ENCODE results near the gene GRID1.

Gene GRID1

DNA sequence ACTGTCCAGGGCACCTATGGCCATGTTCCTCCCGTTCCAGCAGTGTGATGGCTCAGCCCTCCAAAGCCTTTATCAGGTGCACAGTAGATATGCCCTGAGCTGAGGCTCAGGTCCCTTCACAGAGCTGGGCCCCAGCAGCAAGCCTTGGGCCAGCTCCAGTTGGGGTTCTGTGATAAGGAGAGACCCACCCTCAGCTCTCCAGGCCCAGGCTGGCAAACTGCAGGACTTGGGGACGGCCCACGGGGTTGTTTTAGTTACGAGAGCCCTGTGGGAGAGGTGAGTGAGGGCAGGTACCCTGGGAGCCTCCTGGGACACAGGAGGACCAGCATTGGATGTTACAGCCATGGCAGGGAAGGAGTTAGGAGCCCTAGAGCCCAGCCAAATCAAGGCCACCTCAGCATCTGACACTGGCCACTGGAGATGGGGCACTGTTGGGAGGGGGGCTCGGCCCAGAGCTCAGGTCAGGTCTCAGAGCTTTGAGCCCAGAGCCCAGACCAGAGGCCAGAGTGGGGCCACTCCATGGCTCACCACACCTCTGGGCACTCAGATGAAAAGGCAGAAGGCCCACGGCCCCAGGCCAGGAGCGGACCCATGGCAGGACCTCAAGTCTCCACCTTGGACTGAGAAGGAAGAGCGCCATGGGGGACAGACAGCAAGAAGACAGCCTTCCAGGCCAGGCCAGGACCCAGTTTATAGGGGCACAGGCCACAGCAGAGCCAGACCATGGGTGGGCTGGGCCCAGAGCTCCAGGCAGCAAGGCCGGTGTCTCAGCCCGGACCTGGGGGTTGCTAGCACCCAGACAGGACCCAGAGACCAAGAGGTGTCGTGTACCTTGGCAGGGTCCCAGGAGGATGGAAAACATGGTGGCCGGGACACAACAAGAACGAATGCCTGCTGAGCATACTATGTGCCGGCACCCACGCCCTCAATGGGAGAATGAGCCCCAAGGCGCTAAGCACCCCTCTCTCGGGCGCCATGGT lies 12.8 kb downstream of the GRID1 start:
- no peak for DNase-seq

GRCh38 chr10:86350897-86351296 lies 15.7 kb downstream of the GRID1 start:
- DNase-seq: no peak

DNA sequence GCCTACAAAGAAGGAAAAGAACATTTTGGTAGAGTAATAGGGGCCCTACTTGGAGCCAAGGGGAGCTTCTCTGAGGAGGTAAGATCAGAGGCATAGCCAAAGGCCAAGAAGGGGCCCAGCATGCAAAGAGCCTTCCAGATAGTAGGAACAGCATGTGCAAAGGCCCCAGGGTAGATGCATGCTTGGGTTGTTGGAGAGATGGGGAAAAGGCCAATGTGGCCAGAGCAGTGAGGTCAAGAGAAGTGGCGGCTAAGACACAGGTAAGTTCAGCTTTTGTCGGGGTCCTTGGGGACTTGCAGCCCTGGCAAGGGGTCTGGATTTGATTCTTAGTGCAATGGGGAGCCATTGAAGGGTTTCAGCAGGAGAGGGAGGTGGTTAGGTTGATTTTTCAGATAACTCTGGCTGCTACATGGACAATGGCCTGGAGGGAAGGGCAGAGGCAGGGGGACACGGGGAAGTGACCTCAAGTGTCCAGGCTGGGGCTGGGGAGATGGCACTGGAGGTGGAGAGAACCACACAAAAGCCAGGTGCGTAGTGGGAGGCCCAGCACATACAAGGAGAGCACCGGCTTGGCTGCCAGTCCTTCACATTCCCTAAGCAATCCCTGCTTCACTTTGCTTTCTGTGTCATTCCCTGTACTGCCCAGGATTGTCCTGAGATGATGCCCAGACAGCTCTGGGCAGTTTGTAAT lies 16.5 kb downstream of the GRID1 start:
- DNase-seq: no peak

DNA sequence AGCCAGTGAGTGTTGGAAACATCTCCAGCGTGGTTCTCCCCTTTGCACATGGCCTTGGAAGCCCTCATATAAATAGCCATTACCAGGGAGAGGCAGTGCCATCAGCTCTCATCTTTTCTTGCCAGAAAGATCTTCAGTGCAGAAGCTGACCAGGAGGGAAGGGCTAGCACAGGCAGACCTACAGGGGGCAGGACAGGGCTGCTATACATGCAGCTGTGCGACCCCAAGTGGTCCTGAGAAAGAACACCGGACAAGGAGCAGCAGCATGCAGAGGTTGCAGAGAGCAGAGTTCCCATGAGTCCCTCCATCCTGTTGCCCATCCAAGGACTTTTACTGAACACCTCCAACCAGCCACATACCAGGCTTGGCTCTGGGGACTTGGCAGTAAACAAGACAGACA lies 17.1 kb downstream of the GRID1 start:
- no peak for DNase-seq

- DNase-seq: no peak
Measured at GRCh38 chr10:86348321-86349210, 18.0 kb downstream of the GRID1 start.

DNA sequence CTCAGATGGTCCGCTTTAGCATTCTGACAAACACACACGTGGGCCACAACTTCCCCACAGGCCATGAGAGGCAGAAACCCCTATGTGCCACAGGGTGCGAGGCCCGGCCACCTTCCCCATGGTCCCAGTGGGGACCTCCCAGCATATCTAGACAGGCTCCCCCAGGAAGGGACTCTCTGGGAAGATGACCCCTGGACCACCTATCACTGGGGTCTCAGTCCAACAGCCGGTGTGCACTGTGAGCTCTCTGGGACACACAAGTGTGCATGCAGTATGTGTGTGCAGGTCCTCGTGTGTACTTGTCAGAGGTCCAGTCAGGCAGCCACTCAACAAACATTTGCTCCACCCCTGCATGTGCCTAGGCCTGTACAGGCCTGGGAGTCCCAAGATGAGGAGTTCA lies 18.7 kb downstream of the GRID1 start:
- DNase-seq: no peak

- no peak for DNase-seq
Measured at GRCh38 chr10:86346799-86347665, 19.6 kb downstream of the GRID1 start.

- DNase-seq: no peak
Measured at GRCh38 chr10:86345859-86346798, 20.5 kb downstream of the GRID1 start.

- no peak for DNase-seq
Measured at GRCh38 chr10:86345296-86345858, 21.2 kb downstream of the GRID1 start.

DNA sequence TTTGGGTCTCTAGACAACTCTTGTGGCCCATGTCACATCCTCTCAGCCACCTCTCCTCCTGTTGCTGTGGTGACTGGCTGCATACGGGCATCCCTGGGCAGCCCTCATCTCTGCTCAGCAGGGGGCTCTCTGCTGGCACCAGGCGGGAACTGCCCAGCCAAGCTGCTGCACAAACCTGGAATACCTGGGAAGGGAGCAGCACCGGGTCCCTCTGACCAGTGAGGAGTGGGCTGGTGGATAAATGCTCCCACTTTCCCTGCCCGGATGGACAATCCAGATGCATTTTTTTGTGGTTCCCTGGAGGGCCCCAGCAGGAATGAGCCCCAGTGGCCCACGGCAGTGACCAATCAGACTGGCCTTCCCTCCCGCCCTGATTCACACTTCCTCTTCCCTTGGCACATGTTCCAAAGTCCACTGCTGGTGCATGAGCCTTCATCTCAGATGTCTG lies 21.9 kb downstream of the GRID1 start:
- no peak for DNase-seq

DNA sequence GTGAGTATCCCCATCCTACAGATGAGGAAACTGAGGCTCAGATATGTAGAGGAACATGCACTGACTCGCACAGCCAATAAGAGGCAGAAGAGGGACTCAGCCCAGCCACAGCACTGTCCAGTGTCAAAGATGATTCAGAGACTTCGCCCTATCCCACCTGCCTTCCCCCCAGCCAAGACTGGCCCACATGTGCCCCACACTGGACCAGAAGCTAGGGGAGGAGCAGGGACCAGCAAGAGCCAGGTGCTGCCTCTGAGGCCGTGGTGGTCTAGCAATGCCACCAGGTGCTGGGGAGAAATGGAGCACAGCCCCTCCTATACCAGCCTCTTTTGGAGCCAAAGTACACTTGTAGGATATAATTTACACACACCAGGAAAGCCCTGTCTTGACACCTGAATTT lies 22.3 kb downstream of the GRID1 start:
- no peak for DNase-seq

GRCh38 chr10:86343761-86344160 lies 22.8 kb downstream of the GRID1 start:
- no peak for DNase-seq

GRCh38 chr10:86342111-86342863 lies 24.3 kb downstream of the GRID1 start:
- DNase-seq: no peak

- DNase-seq: no peak
Measured at GRCh38 chr10:86341361-86341811, 25.2 kb downstream of the GRID1 start.

- DNase-seq: no peak
Measured at GRCh38 chr10:86340991-86341260, 25.7 kb downstream of the GRID1 start.

- no peak for DNase-seq
Measured at GRCh38 chr10:86340176-86340990, 26.2 kb downstream of the GRID1 start.

- DNase-seq: no peak
Measured at GRCh38 chr10:86339226-86339865, 27.2 kb downstream of the GRID1 start.

DNA sequence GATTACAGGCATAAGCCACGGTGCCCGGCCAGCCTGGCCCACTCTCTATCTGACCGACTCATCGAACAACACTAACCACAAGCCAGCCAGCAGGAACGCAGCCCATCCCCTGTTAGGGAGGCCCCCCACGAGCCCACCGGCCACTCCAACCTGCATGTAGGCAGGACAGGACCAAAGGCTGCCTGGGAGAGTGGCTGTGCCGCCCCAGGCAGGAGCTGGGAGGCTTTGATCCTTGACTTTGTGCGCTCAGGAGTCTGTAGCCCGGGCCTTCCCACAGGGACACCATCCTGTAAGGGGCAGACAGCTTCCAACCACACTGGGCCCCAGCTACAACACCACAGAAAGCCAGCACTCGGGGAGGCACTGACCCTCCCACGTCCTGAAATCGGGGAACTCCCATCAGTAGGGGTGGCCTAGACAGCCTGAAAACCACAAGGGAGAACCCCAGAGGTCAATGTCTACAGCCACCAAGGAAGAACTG lies 29.4 kb downstream of the GRID1 start:
- DNase-seq: no peak

All from effector CD4-positive, alpha-beta T cell (primary cell).